PC-9 (cell line): Measurements from ENCODE around the gene RPS21.

Experiments used
- CTCF ChIP-seq: fragments of 200-600 bp; sonication (generic); conservative IDR thresholded peaks from 2 replicates; pipeline ENCODE4 v1.6.1; 2017; ENCODE audit warnings: mixed run types, antibody characterized with exemption, mild to moderate bottlenecking, moderate library complexity
- EZH2 ChIP-seq: fragments of 200-600 bp; sonication (generic); IDR thresholded peaks from 2 replicates; pipeline ENCODE4 v1.8.0; 2017; ENCODE audit warnings: antibody characterized with exemption, low read depth

GRCh38 chr20:62424249-62425107 is 37.6 kb downstream of the RPS21 start:
- TF ChIP-seq CTCF: no peak
- no peak for TF ChIP-seq EZH2
